GM18519 (cell line): ENCODE measurements around the gene GATB.

Experiments used
- ATAC-seq: cut with Tn5 transposase; IDR thresholded peaks from one replicate; pipeline ENCODE4 v1.9.1; 2021; ENCODE audit warnings: mild to moderate bottlenecking, moderate library complexity; ENCODE audit not compliant: unreplicated experiment, low FRiP score

The GATB gene

GRCh38 chr4:151624626-151625565 lies 135.9 kb downstream of the GATB start:
- ATAC-seq = no peak
